AG04450 (cell line): ENCODE results near the gene GNAZ. TPM values are rescaled to one million over a fixed set of nuclear protein-coding genes. Genes with fewer than 3 reads are reported as not detected.

ENCODE experiments used
- CTCF ChIA-PET: fragments of 300-600, 350-600 bp; formaldehyde crosslinking; extraction: SDS; loops from one replicate; lab custom pipeline; 2022; ENCODE audit warnings: antibody characterized with exemption, inconsistent platforms; lab: Charles Lee
- POLR2A ChIA-PET: fragments of 350-600 bp; formaldehyde crosslinking; extraction: SDS; loops from one replicate; lab custom pipeline; 2021; ENCODE audit warnings: antibody characterized with exemption, inconsistent platforms; lab: Yijun Ruan, JAX
- DNase-seq: peaks from one replicate; pipeline ENCODE4 v3.0.0-alpha.2; 2011; ENCODE audit warnings: low read depth, low spot score
- H3K27ac ChIP-seq: one replicate; pipeline ENCODE4 v1.5.1; 2012; ENCODE audit warnings: low read depth, low read length, control low read depth
- H3K27me3 ChIP-seq: one replicate; pipeline ENCODE4 v1.6.0; 2012; ENCODE audit warnings: low read length; ENCODE audit not compliant: control insufficient read depth, insufficient read depth
- H3K4me3 ChIP-seq: 2 replicates; pipeline ENCODE4 v1.5.1; 2011; ENCODE audit warnings: mild to moderate bottlenecking, low read depth, low read length, control low read depth
- H3K9me3 ChIP-seq: 2 replicates; pipeline ENCODE4 v1.5.1; 2012; ENCODE audit warnings: low read length; ENCODE audit not compliant: control insufficient read depth, insufficient read depth
- CTCF ChIP-seq: IDR thresholded peaks from 2 replicates; pipeline ENCODE4 v1.5.1; 2011; ENCODE audit warnings: low read depth, low read length, control low read depth, inconsistent platforms
- polyA plus RNA-seq: library from polyadenylated mRNA; depleted of rRNA; stranded (reverse); fragments of >200 nt; gene quantifications from 2 replicates; pipeline ENCODE4 v1.2.3, GENCODE V29; 2011

The GNAZ gene
- polyA plus RNA-seq, 1 experiment = 0.25 TPM

GRCh38 chr22:23149743-23150238, 79.5 kb downstream of the GNAZ start:
- CTCF ChIA-PET = no interaction called here
- DNase-seq = no peak

GRCh38 chr22:23150762-23151161, 80.4 kb downstream of the GNAZ start:
- H3K9me3 ChIP-seq = no peaks in the 10 kb centered on the region
- ChIA-PET POLR2A (interaction anchor here (0.6 to 1.0 kb wide), 2 partner anchors 8 to 24 kb away, joined by 3 read pairs; no protein-coding TSS in a partner anchor), CTCF (no interaction called here)
- no peaks in the 10 kb centered on the region for H3K27me3 ChIP-seq
- no peak for DNase-seq
- H3K27ac ChIP-seq = no peak overlapping the region
- no peak for TF ChIP-seq CTCF
- H3K4me3 ChIP-seq = no peak overlapping the region

More at GRCh38 chr22:23149743-23150238, 79.5 kb downstream of the GNAZ start:
- Histone ChIP-seq H3K4me3 (no peak overlapping the region), H3K27me3 (no peaks in the 10 kb centered on the region), H3K9me3 (no peaks in the 10 kb centered on the region), H3K27ac (no peak overlapping the region)
- POLR2A ChIA-PET = interaction anchor here (1.0 kb wide), 1 partner anchor 25 kb away, joined by 3 read pairs; no protein-coding TSS in a partner anchor
- no peak for TF ChIP-seq CTCF

- H3K27ac ChIP-seq = no peak overlapping the region
- no peak for TF ChIP-seq CTCF
- no peak for DNase-seq
- POLR2A ChIA-PET = no interaction called here
- CTCF ChIA-PET = no interaction called here
- H3K27me3 ChIP-seq = no peaks in the 10 kb centered on the region
- no peak overlapping the region for H3K4me3 ChIP-seq
- no peaks in the 10 kb centered on the region; the same call in 1 of the 2 replicates for H3K9me3 ChIP-seq
Observed at GRCh38 chr22:23151827-23152226, 81.5 kb downstream of the GNAZ start.

GRCh38 chr22:23152238-23153114, 82.2 kb downstream of the GNAZ start:
- TF ChIP-seq CTCF = no peak
- POLR2A ChIA-PET = interaction anchor here (0.7 kb wide), 1 partner anchor 19 kb away, joined by 8 read pairs; no protein-coding TSS in a partner anchor
- Histone ChIP-seq H3K9me3 (no peaks in the 10 kb centered on the region; the same call in 1 of the 2 replicates), H3K4me3 (no peak overlapping the region), H3K27me3 (no peaks in the 10 kb centered on the region), H3K27ac (no peak overlapping the region)
- no peak for DNase-seq
- CTCF ChIA-PET = interaction anchor here (0.7 kb wide), 1 partner anchor 130 kb away, joined by 3 read pairs; no protein-coding TSS in a partner anchor

GRCh38 chr22:23153994-23154393, 83.7 kb downstream of the GNAZ start:
- DNase-seq = no peak
- Histone ChIP-seq H3K9me3 (no peaks in the 10 kb centered on the region; the same call in 1 of the 2 replicates), H3K27ac (no peak overlapping the region), H3K27me3 (no peaks in the 10 kb centered on the region), H3K4me3 (no peak overlapping the region)
- TF ChIP-seq CTCF = no peak
- ChIA-PET CTCF (no interaction called here), POLR2A (no interaction called here)
